Pancreas (tissue), 10 donors: Measurements from ENCODE around the gene SMARCA4. TPM values are rescaled to one million over a fixed set of nuclear protein-coding genes. Genes with fewer than 3 reads are reported as not detected.

Source experiments
- ATAC-seq, 4 donors: fragments of 200-7000 bp; cut with Tn5 transposase; one replicate each; pipeline versions ENCODE4 v1.8.0 to v1.9.1; 2020; ENCODE audit warnings: mild to moderate bottlenecking in 4 of 4, moderate library complexity in 4 of 4
- DNase-seq, 6 donors: peaks; one replicate each; pipeline ENCODE4 v3.0.0-alpha.2; 2020
- FAIRE-seq: peaks from 2 replicates; lab custom pipeline; 2012; peaks lifted over from hg19 to GRCh38; lab: Jason Lieb, UNC
- H3K27ac ChIP-seq, 4 donors: fragments of 200-600 bp; sonication (generic); 1 replicate in 3 of 4; 2 replicates in 1 of 4; pipeline versions ENCODE4 v1.5.0 to v1.8.0; 2020
- H3K27me3 ChIP-seq, 4 donors: fragments of 200-600 bp; one replicate each; pipeline ENCODE4 v1.8.0; 2021
- H3K36me3 ChIP-seq, 3 donors: fragments of 200-600 bp; sonication (generic) in 1 of 3; one replicate each; pipeline versions ENCODE4 v1.5.0 to v1.8.0; 2020 to 2021
- H3K4me1 ChIP-seq, 3 donors: fragments of 200-600 bp; one replicate each; pipeline ENCODE4 v1.8.0; 2021
- H3K4me3 ChIP-seq, 4 donors: fragments of 200-600 bp; sonication (generic) in 2 of 4; one replicate each; pipeline versions ENCODE4 v1.5.0 to v1.8.0; 2020 to 2021
- H3K9me3 ChIP-seq, 4 donors: fragments of 200-600 bp; one replicate each; pipeline ENCODE4 v1.8.0; 2021
- CTCF ChIP-seq, 4 donors: fragments of 200-600 bp; sonication (generic) in 3 of 4; IDR thresholded peaks; one replicate each; pipeline versions ENCODE4 v1.5.0 to v1.8.0; 2021; ENCODE audit warnings: antibody characterized with exemption in 4 of 4
- WGBS, 2 donors: extraction: QIAGEN DNeasy Blood & Tissue Kit; methylation state at CpG; one replicate each; pipeline ENCODE4 v1.1.7; 2013; 5-methylcytosine and 5-hydroxymethylcytosine counted together
- intact Hi-C, 3 donors: fragments of 100-400 bp; cut with DNase I; formaldehyde crosslinking; loops; one replicate each; pipeline versions ENCODE4 v1.11.1 to v1.14.2; 2022
- polyA plus RNA-seq, 2 donors: library from polyadenylated mRNA; stranded (reverse); fragments of 200-250 nt; gene quantifications; one replicate each; pipeline ENCODE4 v1.2.3, GENCODE V29; 2013
- total RNA-seq, 6 donors: library from RNA; stranded (reverse); fragmentation: NEBNext Ultra II Directional in 4 of 6; extraction: Animal tissue kit (Norgen Biotek cat#: 25700) in 4 of 6; gene quantifications; one replicate each; pipeline versions ENCODE4 v1.2.1 to v1.2.4, GENCODE V29; 2021 to 2023
- donor health status: healthy with polysubstance abuse.
- donor health status: DM: no; HTN: no; CAD: no; lungs with moderate emphysema.
- donor health status: DM: no; HTN: no; CAD: no.
- donor health status: control.
- donor health status: control.
- donor health status: Bipolar disorder and iron deficiency.
- donor health status: DM: yes; HTN: yes; CAD: no.
- donor health status: DM: no; HTN: no; CAD: no.
- donor health status: DM: no; HTN: no; CAD: no.
- donor health status: DM: yes; HTN: yes; CAD: no.

The SMARCA4 gene
- total and polyA plus RNA-seq, 8 donors: 28.7 to 77.8 (median 42.9) TPM

DNA sequence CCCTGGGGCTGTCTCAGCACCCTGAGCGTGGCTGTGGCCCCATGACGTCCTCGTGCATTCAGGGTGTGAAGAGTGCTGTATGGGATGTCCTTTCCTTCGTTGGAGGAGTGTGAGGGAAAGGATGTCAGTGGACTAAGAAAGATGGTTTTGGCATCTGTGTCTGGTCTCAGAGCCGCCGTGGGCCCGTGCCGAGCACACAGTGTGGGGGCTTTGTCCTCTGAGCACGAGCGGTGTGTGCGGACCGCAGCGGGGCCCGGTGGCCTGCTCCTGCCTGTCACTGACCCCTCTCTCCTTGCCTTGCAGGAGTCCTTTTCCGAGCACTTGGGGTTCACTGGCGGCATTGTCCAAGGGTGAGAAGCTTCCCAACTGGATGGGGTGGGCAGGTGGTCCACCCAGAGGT, 65.2 kb downstream of the SMARCA4 start:
- DNase-seq (no peak), ATAC-seq (no peak), FAIRE-seq (no peak)
- WGBS, 2 donors: 92% methylated on average over 16 of the region's 16 CpGs
- TF ChIP-seq CTCF (IDR thresholded peaks at IDR 0.05): no peak
- Histone ChIP-seq H3K36me3 (peaks cover 0 to 70% (median 32%) of the 10 kb centered on the region in 3 donors), H3K4me3 (no peak overlapping the region), H3K9me3 (no peaks in the 10 kb centered on the region), H3K27me3 (no peaks in the 10 kb centered on the region), H3K4me1 (no peaks in the 10 kb centered on the region), H3K27ac (no peak overlapping the region)
- intact Hi-C loops: loop anchor here in 1 of 3 donors (10.0 kb wide), 1 partner anchor 91 kb away; no protein-coding TSS in a partner anchor

DNA sequence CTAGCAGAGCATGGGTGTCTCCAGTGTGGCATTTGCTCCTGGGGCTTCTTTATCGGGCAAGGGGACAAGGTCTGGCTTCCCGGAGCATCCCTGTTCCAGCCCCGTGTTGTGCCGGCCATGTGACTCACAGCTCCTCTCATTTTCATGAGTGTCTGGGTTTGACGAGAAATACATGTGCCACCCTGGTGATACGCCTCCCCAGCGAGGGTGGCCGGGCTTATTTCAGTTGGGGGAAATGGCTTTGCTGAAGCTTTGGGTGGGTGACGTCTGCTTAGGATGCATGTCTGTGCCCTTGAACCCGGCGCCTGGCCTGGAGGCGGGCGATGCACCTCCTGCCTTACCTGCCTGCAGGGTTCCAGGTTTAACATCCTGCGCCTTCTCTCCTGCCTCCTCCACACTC, 66.6 kb downstream of the SMARCA4 start:
- intact Hi-C loops: loop anchor here in 1 of 3 donors (10.0 kb wide), 1 partner anchor 93 kb away; no protein-coding TSS in a partner anchor
- no peak for TF ChIP-seq CTCF (IDR thresholded peaks at IDR 0.05)
- no peaks in the 10 kb centered on the region for H3K9me3 ChIP-seq
- peaks cover 0 to 71% (median 26%) of the 10 kb centered on the region in 3 donors for H3K36me3 ChIP-seq
- no peaks in the 10 kb centered on the region for H3K27me3 ChIP-seq
- FAIRE-seq (no peak), DNase-seq (no peak), ATAC-seq (no peak)
- H3K4me3 ChIP-seq: no peak overlapping the region
- no peaks in the 10 kb centered on the region for H3K4me1 ChIP-seq
- no peak overlapping the region for H3K27ac ChIP-seq
- 92 to 94% methylated on average over 14 of the region's 14 CpGs for WGBS, 2 donors

- Histone ChIP-seq H3K27ac (no peak overlapping the region), H3K4me3 (no peak overlapping the region), H3K9me3 (no peaks in the 10 kb centered on the region), H3K4me1 (no peaks in the 10 kb centered on the region), H3K36me3 (peaks cover 0 to 73% (median 26%) of the 10 kb centered on the region in 3 donors), H3K27me3 (no peaks in the 10 kb centered on the region)
- DNase-seq (no peak), FAIRE-seq (no peak), ATAC-seq (no peak)
- WGBS, 2 donors: 94 to 96% methylated on average over 4 of the region's 4 CpGs
- intact Hi-C loops: loop anchor here in 1 of 3 donors (10.0 kb wide), 1 partner anchor 93 kb away; no protein-coding TSS in a partner anchor
- TF ChIP-seq CTCF (IDR thresholded peaks at IDR 0.05): no peak
Measured at GRCh38 chr19:11028146-11028545, 67.3 kb downstream of the SMARCA4 start.

DNA sequence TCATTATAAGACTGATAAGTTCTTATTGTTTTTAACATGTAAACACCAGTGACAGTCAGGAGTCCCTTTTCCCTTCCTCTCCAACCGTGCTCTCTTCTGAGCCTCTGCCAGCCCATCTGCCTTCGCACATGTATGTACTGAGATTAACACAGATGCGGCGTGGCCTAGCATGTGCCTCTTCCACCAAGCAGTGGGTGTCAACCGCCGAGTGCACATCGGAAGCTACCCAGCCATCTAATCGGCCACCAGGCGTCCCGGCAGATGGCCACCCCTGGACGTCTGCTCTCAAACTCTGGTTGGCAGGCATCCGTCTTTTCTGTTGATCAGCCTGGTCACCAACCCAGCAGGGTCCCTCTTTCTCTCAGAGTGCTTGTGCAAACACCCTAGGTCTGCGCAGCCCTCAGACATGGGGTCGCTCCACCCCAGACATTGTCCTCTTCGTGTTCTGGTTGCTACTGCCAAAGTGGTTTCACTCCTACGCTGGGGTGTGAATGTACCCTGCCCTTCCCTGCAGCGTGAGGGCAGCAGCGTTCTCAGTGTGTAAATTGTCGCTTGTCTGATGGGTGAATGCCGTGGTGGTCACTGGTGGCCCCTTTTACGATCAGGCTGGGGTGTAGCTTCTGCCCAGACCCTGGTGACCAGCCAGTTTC, 70.7 kb downstream of the SMARCA4 start:
- 91 to 95% methylated on average over 21 of the region's 21 CpGs for WGBS, 2 donors
- Histone ChIP-seq H3K4me1 (peaks cover 0 to 2% (median 0%) of the 10 kb centered on the region in 3 donors), H3K4me3 (no peak overlapping the region), H3K36me3 (peaks cover 0 to 66% (median 22%) of the 10 kb centered on the region in 3 donors), H3K27ac (no peak overlapping the region), H3K27me3 (no peaks in the 10 kb centered on the region), H3K9me3 (no peaks in the 10 kb centered on the region)
- intact Hi-C loops: loop anchor here in 2 of 3 donors (5.0 to 10.0 kb wide), 2 partner anchors 96 to 173 kb away; no protein-coding TSS in a partner anchor
- TF ChIP-seq CTCF (IDR thresholded peaks at IDR 0.05): no peak
- no peak for ATAC-seq
- no peak for FAIRE-seq
- no peak for DNase-seq

DNA sequence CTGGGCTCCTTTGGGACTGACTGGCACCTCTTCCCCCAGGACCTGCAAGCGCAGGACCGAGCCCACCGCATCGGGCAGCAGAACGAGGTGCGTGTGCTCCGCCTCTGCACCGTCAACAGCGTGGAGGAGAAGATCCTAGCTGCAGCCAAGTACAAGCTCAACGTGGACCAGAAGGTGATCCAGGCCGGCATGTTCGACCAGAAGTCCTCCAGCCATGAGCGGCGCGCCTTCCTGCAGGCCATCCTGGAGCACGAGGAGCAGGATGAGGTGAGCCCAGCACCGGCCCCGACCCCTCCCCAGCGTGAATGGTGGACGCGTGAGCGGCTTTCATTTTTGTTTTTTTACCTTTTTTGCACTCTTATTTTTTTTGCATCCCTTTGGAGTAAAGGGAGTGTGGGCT, 72.4 kb downstream of the SMARCA4 start:
- ATAC-seq (no peak), FAIRE-seq (no peak), DNase-seq (peak in 1 of 6 donors; percentile 64)
- H3K27ac ChIP-seq: no peak overlapping the region
- intact Hi-C loops: loop anchor here in 2 of 3 donors (5.0 to 10.0 kb wide), 2 partner anchors 94 to 172 kb away; no protein-coding TSS in a partner anchor
- 92 to 94% methylated on average over 22 of the region's 22 CpGs for WGBS, 2 donors
- H3K36me3 ChIP-seq: peaks cover 0 to 52% (median 14%) of the 10 kb centered on the region in 3 donors
- peaks cover 0 to 2% (median 0%) of the 10 kb centered on the region in 3 donors for H3K4me1 ChIP-seq
- H3K27me3 ChIP-seq: no peaks in the 10 kb centered on the region
- no peak for TF ChIP-seq CTCF (IDR thresholded peaks at IDR 0.05)
- H3K4me3 ChIP-seq: no peak overlapping the region
- H3K9me3 ChIP-seq: no peaks in the 10 kb centered on the region
